ENCODE measurements around the gene RAPGEF5.

The RAPGEF5 gene

GRCh38 chr7:22210355-22210754 is 146.6 kb downstream of the RAPGEF5 start:
- no peak for DNase-seq

DNA sequence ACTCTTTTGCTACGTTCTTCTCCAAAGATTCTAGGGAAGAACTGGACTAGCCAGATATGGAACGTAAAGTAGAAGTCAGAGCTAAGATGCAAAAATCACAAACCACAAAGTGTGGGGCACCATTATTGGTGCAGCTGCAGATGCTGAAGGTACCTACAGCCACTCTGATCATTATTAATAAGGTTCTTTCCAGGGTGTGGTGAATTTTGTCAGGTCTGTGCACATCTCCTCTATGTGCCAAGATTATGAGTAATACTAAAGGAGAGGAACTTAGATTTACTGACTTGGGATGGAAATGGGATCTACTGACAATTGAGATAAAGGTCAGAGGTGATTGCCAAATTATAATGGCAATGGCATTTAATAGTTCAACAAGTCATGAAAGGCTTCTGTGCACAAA is 148.2 kb downstream of the RAPGEF5 start:
- DNase-seq = no peak

GRCh38 chr7:22207724-22208225 is 149.2 kb downstream of the RAPGEF5 start:
- DNase-seq = no peak

GRCh38 chr7:22205631-22206030 is 151.3 kb downstream of the RAPGEF5 start:
- no peak for DNase-seq

DNA sequence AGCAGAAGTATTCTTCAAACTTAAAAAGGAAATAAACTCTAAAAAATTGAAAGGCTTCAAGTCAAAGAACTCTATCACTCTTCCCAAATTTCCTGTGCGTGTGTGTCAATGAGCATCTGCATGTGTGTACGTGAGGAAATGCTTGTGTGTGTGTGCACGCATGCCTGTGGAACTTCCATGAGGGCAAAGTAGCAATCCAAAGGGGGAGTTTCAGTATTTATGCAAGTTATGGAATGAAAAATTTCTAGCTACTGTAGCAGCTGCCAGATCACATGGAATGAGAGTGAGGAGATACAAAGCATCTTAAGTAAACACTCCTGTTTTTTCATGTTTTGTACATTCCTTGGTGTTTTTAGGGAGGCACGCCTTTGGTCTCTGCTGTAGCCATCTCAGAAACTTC is 152.6 kb downstream of the RAPGEF5 start:
- DNase-seq = no peak

DNA sequence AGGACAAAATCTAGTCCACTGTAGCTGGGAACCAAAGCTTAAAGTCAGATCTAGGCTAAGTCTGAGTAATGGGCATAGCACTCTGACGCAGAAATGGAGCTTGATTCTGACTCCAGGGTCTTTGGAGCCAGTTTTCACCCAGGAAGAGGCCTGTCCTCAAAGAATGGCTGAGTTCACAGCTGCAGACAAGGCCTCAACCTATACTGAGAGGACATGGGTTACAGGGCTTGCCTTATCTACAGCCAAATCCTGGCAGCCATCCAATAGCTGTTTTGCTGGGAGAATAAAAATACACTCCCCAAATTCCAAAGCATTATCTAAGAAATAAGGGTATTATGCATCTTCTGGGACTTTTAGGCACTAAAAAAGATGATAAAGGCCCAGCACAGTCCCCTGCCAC is 154.8 kb downstream of the RAPGEF5 start:
- no peak for DNase-seq

DNA sequence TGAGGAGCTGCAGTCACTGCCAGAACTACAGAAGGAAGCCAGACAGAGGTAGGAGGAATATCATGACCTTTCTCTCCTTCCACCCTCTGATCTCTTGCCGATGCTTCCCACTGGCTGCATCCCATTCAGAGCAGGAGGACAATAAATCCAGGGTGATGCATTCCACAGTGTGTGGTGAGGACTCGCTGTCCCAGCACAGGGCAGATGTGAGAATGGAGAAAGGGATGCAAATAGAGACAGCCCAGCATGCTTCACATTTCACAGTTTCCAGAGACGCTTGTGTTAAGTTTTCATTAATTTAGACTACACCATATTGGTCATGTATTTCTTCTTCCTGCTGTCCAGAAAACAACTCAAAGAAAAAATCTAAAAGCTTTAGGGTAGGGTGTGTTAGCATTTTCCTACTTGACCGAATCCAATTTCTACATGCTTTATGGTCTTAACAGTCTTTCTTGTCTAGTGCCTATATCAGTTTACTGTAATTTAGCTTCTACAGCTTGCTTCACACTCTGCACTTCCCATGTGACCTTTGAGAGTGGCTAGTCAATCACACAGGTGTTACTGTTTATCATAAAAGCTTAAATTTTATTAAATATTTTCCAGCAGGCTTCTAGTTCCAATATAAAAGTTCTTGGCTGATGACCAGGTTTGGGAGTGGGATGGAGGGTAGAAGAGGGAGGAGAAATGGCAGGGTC is 155.6 kb downstream of the RAPGEF5 start:
- DNase-seq = no peak

GRCh38 chr7:22200777-22201176 is 156.2 kb downstream of the RAPGEF5 start:
- no peak for DNase-seq

GRCh38 chr7:22200238-22200637 is 156.7 kb downstream of the RAPGEF5 start:
- no peak for DNase-seq

GRCh38 chr7:22197376-22197775 is 159.6 kb downstream of the RAPGEF5 start:
- DNase-seq = no peak

DNA sequence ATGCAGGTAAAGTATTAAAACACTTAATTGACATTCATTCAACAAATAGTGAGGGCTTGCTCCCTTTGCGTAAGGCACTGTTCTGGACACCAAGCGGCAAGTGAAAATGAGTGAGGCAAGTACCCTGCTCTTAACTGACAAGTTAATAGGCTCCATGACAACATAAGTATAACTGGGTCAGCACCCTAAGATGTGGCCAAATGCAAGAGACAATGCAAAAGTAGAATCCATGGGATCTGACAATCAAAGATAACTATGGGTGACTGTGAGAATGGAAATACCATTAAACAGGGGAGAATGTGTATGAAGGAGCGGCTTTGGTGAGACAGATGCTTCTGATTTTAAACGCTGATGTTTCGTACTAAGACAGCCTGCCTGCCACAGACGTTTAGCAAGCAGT is 160.5 kb downstream of the RAPGEF5 start:
- no peak for DNase-seq

- DNase-seq = no peak
Measured at GRCh38 chr7:22195397-22196172, 161.4 kb downstream of the RAPGEF5 start.

DNA sequence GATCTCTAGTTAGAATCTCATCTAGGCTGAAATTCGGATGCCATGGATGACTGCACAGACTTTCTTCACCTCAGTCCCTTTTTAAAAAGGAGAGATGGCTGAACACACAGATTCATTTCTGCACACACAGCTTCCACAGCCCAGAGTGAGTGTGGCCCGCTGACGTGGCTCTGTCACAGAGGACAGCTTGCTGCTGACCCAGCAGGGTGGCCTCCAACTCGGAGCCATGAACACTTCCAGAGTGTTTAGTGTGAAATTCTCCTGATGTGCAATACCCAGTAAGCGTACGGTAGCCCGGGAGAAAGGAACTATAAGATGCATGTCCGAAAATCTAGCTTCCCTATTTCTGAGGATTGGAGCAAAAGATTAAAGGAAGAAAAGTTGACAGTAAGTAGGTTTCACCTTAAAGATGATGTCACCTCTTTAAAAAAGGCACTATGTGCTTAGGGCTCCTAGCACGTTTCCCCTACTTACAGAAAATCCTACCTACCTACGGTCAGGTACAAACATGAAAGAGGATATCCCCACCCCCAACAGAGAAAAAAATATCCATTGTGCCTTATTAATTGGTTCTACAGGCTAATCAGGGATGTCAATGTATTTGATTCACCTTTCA is 162.2 kb downstream of the RAPGEF5 start:
- DNase-seq = no peak

- no peak for DNase-seq
Measured at GRCh38 chr7:22193450-22193983, 163.4 kb downstream of the RAPGEF5 start.

DNA sequence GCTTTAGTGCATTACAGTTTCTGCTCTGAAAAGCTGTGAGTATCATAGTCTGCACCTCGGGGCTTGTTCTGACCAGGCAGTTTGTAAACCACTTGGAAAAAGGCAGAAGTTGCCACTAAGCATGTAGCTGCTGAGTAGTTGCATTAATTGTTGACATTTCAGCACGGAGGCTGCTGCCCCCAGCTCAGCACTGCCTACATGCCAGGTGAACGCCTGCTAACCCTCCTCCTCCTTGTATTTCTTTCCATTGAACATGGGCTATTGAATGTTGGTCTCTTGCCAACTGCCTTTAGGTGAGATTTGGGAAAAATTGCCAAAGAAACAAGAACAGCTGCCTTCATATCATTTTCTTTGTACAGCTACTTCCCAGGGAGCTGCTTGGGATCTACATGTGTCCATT is 164.2 kb downstream of the RAPGEF5 start:
- no peak for DNase-seq

DNA sequence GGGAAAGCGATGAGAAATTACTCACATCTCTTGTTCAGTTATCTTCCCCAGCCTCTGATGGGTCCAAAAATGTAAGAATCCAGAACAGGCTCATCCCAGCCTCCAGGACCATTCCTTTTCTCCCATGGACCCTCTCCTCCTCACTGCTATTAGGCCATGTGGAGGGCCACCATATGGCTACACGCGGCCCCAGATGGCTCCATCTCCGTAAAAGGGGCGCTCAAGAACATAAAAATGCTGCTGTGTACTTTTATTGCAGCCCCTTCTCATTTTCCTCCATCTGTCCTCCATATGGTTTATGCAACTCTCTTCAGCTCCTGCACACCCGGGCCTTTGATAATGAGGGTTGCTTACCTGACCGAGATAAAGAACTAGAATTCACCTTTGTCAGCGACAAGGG is 166.2 kb downstream of the RAPGEF5 start:
- no peak for DNase-seq

GRCh38 chr7:22189741-22190140 is 167.2 kb downstream of the RAPGEF5 start:
- DNase-seq = no peak

DNA sequence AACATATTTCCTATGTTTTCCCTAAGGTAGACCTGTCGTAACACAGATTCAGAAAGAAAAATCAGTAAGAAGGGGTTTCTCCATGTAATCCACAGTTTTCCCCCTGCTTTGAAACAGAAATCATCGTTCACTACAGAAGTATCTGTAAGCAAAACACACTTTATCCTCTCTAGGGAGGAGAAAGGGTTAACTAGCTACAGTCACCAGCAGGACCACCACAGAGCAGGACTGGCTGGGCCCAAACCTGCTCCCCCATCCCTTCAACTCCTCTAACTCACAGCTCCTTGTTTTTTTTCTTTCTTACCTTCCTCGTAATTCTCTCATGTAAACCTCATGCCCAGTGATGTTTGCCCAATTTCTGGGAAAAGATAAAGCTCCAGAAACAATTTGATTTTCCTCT is 167.7 kb downstream of the RAPGEF5 start:
- no peak for DNase-seq

DNA sequence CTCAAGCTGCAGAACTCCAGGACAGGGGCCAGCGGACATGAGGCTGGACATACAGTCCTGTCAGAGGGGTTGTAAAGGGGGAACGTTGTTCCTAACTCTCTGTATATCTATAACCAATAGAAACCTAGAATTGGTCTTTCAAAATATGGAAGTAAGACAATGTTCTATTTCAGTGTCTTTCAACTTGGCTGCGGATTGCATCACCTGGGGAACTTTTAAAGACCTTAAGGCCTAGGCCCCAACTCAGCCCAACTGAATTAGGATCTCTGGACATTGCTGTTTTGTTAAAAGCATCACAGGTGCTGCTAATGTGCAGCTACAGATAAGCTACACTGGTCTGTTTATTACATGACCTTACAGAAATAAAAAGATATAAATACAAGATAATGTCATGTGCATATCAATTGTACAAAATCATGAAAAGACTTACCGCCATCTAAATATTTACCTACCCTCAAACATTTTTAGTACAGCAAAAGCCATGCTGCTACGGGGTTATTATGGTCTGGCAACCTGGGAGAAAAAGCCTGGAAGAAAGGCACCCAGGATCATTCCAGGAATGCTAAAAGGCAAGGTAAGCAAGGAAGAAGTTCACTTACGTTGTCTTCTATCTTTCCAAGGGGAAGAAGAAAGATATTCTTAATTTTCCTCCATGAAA is 169.1 kb downstream of the RAPGEF5 start:
- no peak for DNase-seq

DNA sequence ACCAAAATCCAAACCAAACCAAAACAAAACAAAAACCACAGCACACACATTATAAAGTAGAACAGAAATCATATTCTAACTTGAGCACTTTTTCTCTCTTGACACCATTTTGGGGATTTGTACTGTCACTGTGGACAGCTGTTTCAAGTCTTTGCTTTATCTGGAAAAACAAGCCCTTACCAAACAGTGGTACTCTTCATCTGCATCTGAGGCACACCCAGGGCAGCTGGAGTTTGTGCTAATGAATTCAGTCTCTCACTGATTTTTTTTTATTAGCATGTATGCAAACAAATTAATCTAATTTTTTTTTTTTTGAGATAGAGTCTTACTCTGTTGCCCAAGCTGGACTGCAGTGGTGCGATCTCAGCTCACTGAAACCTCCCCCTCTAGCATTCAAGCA is 171.4 kb downstream of the RAPGEF5 start:
- no peak for DNase-seq

GRCh38 chr7:22184549-22185199 is 172.3 kb downstream of the RAPGEF5 start:
- DNase-seq = no peak

GRCh38 chr7:22183522-22184280 is 173.3 kb downstream of the RAPGEF5 start:
- no peak for DNase-seq

Data from activated T-cell treated with anti-CD3 and anti-CD28 coated beads for 4 hours (primary cell).